ENCODE results near the gene IGSF10. TPM values are rescaled to one million over a fixed set of nuclear protein-coding genes. Genes with fewer than 3 reads are reported as not detected.

The IGSF10 gene
- total and polyA plus RNA-seq, 12 donors, result 0.93 to 3.9 (median 1.7) TPM

DNA sequence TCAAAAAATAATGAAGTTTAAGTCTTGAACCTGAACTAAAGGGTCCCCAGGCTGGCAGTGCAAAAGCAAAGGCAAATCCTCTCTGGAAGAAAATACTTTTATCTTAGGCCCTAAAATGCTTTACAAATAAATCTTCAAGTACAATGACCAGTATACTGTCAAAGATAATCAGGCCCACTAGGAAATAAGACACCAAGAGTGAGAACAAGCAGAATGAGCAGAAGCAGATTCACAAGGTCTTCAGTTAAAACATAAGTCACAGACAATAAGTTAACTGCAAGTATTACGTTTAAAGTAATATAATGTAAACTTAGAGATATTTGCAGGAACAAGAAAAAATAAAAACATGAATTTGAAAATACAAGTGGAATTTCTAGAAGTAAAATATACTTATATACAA is 42.2 kb upstream of the IGSF10 start:
- DNase-seq (no peak), ATAC-seq (no peak)
- intact Hi-C loops (cut with DNase I), result loop anchor here in 1 of 10 donors (5.0 kb wide), 1 partner anchor 44 kb away; no protein-coding TSS in a partner anchor
- Histone ChIP-seq H3K27ac (peak overlapping the region in 7 of 10 donors; percentile 10 to 72 (median 49)), H3K9me3 (peaks cover 0 to 4% (median 0%) of the 10 kb centered on the region in 11 donors), H3K4me3 (no peak overlapping the region), H3K4me1 (peaks cover 0 to 6% (median 0%) of the 10 kb centered on the region in 9 donors), H3K27me3 (no peaks in the 10 kb centered on the region), H3K36me3 (no peaks in the 10 kb centered on the region)
- TF ChIP-seq, protein P1, sequence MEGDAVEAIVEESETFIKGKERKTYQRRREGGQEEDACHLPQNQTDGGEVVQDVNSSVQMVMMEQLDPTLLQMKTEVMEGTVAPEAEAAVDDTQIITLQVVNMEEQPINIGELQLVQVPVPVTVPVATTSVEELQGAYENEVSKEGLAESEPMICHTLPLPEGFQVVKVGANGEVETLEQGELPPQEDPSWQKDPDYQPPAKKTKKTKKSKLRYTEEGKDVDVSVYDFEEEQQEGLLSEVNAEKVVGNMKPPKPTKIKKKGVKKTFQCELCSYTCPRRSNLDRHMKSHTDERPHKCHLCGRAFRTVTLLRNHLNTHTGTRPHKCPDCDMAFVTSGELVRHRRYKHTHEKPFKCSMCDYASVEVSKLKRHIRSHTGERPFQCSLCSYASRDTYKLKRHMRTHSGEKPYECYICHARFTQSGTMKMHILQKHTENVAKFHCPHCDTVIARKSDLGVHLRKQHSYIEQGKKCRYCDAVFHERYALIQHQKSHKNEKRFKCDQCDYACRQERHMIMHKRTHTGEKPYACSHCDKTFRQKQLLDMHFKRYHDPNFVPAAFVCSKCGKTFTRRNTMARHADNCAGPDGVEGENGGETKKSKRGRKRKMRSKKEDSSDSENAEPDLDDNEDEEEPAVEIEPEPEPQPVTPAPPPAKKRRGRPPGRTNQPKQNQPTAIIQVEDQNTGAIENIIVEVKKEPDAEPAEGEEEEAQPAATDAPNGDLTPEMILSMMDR (IDR thresholded peaks at IDR 0.05), result no peak
- WGBS, 2 donors, result 80 to 81% methylated on average over 1 of the region's 1 CpG

DNA sequence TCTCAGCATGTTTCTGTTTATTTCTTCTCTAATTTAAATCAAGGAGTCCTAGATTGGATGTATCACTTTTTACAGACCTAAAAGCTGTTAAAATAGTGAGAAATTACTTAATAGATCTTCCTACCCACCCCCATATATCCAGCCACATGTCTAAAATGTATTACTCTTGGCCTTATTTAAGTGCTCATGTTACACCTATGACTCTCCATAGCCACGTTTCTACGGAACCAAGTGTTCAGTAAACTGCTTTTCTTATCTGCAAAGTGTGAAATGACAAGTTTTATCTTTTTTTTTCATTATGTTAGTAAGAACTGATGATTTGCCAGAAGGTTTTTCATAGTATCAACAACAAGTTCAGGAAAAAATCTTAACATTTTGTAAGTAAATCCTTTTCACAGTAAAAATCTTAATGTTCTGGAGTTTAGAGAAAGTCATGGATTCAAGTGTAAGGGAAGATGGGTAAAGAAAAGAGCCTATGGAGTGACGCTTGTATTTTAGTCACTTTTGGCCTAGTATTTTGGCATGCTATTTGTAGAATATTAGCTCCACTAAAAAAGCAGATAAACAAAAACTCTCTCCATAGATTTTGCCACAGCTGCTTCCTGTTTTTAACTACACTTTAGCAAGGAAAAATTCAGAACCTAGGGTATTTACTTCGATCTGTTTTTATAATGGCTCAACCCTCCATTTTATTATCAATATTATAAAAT is 41.2 kb upstream of the IGSF10 start:
- peak overlapping the region in 7 of 10 donors; percentile 26 to 72 (median 49) for H3K27ac ChIP-seq
- intact Hi-C loops (cut with DNase I), result loop anchor here in 1 of 10 donors (5.0 kb wide), 1 partner anchor 45 kb away; no protein-coding TSS in a partner anchor
- H3K4me3 ChIP-seq, result no peak overlapping the region
- H3K9me3 ChIP-seq, result peaks cover 0 to 4% (median 0%) of the 10 kb centered on the region in 11 donors
- no peaks in the 10 kb centered on the region for H3K27me3 ChIP-seq
- DNase-seq, result no peak
- peak in 5 of 8 donors; percentile 53 to 70 (median 68) for ATAC-seq
- H3K36me3 ChIP-seq, result no peaks in the 10 kb centered on the region
- WGBS, 2 donors, result 42 to 46% methylated on average over 4 of the region's 4 CpGs
- TF ChIP-seq, protein P1 (IDR thresholded peaks at IDR 0.05), result no peak
- H3K4me1 ChIP-seq, result peaks cover 0 to 6% (median 0%) of the 10 kb centered on the region in 9 donors

DNA sequence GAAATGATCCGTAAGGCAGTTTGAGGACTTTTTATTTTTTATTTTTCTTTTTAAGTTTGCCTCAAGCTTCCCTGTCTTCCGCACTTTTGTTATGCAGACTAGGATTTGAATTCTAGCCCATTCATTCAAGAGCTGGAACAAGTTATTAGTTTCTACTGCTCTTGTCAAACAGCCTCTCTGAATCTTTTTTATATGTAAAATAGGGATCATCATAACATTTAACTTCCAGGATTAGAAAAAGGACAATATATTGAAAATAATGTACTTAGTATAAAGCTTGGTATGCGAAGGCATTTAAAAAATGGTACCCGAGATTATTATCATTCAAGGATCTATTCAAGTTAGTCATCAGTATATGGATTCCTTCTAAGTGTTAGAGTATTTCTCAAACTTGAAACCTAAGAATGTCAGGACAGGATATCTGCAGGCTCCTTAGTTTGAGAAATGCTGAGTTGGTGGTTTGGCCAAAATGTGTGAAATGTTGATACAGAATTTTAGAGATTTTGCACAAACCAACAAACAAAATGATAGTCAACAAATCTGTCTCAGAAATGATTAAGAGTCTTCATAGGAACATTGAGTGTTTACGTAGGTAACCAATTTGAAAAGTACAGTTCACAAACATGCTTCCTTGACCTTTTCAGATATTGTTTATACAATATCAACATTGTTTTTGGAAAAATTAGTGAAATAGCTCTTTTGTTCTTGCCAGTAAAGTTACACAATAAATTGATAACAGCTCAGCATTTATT is 40.5 kb upstream of the IGSF10 start:
- H3K4me3 ChIP-seq, result no peak overlapping the region
- WGBS, 2 donors, result 64 to 66% methylated on average over 5 of the region's 5 CpGs
- intact Hi-C loops (cut with DNase I), result loop anchor here in 1 of 10 donors (5.0 kb wide), 1 partner anchor 46 kb away; no protein-coding TSS in a partner anchor
- peaks cover 0 to 4% (median 0%) of the 10 kb centered on the region in 11 donors for H3K9me3 ChIP-seq
- no peaks in the 10 kb centered on the region for H3K27me3 ChIP-seq
- ATAC-seq (no peak), DNase-seq (no peak)
- peak overlapping the region in 7 of 10 donors; percentile 10 to 72 (median 49) for H3K27ac ChIP-seq
- peaks cover 0 to 6% (median 0%) of the 10 kb centered on the region in 9 donors for H3K4me1 ChIP-seq
- H3K36me3 ChIP-seq, result no peaks in the 10 kb centered on the region
- TF ChIP-seq, protein P1 (IDR thresholded peaks at IDR 0.05), result no peak

DNA sequence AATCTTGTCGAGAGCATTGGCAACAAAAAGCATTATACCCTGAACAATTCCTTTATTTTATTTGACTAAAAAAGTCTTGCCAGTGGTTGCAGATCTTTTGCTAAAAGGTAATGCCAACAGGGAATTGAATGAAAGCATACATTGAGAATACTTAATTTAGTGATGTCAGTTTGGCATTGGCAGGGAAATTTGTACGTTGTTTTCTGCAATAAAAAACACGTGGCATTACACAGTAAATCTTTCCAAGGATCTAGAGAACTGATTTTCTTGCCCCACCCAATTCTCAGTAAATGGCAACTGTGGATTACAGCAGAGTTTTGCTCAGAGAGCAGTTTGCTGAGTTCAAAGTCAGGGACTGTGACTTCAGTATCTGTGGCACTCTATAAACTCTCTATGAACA is 38.3 kb upstream of the IGSF10 start:
- H3K36me3 ChIP-seq, result no peaks in the 10 kb centered on the region
- no peaks in the 10 kb centered on the region for H3K27me3 ChIP-seq
- WGBS, 2 donors, result 50 to 64% methylated on average over 3 of the region's 3 CpGs
- TF ChIP-seq, protein P1 (IDR thresholded peaks at IDR 0.05), result no peak
- peaks cover 0 to 6% (median 0%) of the 10 kb centered on the region in 9 donors for H3K4me1 ChIP-seq
- H3K9me3 ChIP-seq, result no peaks in the 10 kb centered on the region
- DNase-seq (no peak), ATAC-seq (no peak)
- intact Hi-C loops (cut with DNase I), result no loop called here
- H3K4me3 ChIP-seq, result no peak overlapping the region
- no peak overlapping the region for H3K27ac ChIP-seq
